H9 (cell line): ENCODE results near the gene ETV7. TPM values are rescaled to one million over a fixed set of nuclear protein-coding genes. Genes with fewer than 3 reads are reported as not detected.

Experiments used
- DNase-seq: peaks from one replicate; pipeline ENCODE4 v3.0.0-alpha.2; 2017
- H2AFZ ChIP-seq: one replicate; pipeline ENCODE4 v1.6.1; 2013; ENCODE audit warnings: mild to moderate bottlenecking, low read length, control low read depth, moderate library complexity
- H2AK5ac ChIP-seq: 2 replicates; pipeline ENCODE4 v1.6.1; 2013; ENCODE audit warnings: low read length, control low read depth, mixed read lengths; ENCODE audit not compliant: insufficient read length
- H2BK120ac ChIP-seq: one replicate; pipeline ENCODE4 v1.6.1; 2013; ENCODE audit warnings: low read depth, mild to moderate bottlenecking, low read length, control low read depth, inconsistent platforms; ENCODE audit not compliant: poor library complexity, severe bottlenecking
- H2BK12ac ChIP-seq: 2 replicates; pipeline ENCODE4 v1.6.1; 2013; ENCODE audit warnings: low read length, control low read depth, mixed read lengths, low read depth; ENCODE audit not compliant: insufficient read length
- H2BK15ac ChIP-seq: 2 replicates; pipeline ENCODE4 v1.6.1; 2013; ENCODE audit warnings: low read depth, low read length, control low read depth
- H2BK20ac ChIP-seq: one replicate; pipeline ENCODE4 v1.6.1; 2013; ENCODE audit warnings: low read depth, mild to moderate bottlenecking, low read length, control low read depth, inconsistent platforms; ENCODE audit not compliant: poor library complexity, severe bottlenecking
- H2BK5ac ChIP-seq: 2 replicates; pipeline ENCODE4 v1.6.1; 2013; ENCODE audit warnings: low read length, control low read depth, mixed read lengths; ENCODE audit not compliant: insufficient read length
- H3K14ac ChIP-seq: 2 replicates; pipeline ENCODE4 v1.6.1; 2013; ENCODE audit warnings: low read length, control low read depth; ENCODE audit not compliant: insufficient read depth
- H3K18ac ChIP-seq: 2 replicates; pipeline ENCODE4 v1.6.1; 2013; ENCODE audit warnings: low read depth, mild to moderate bottlenecking, mixed read lengths, low read length, control low read depth; ENCODE audit not compliant: insufficient read length
- H3K23ac ChIP-seq: 2 replicates; pipeline ENCODE4 v1.6.1; 2013; ENCODE audit warnings: low read length, control low read depth, mixed read lengths, low read depth; ENCODE audit not compliant: insufficient read length
- H3K23me2 ChIP-seq: 2 replicates; pipeline ENCODE4 v1.6.1; 2013; ENCODE audit warnings: low read depth, mild to moderate bottlenecking, mixed read lengths, low read length, control low read depth; ENCODE audit not compliant: insufficient read length, poor library complexity, severe bottlenecking
- H3K27ac ChIP-seq: 2 replicates; pipeline ENCODE4 v1.5.1; 2013; ENCODE audit warnings: low read length, control low read depth, mixed read lengths, low read depth; ENCODE audit not compliant: insufficient read length
- H3K27me3 ChIP-seq: 2 replicates; pipeline ENCODE4 v1.6.1; 2013; ENCODE audit warnings: low read length, control low read depth, inconsistent platforms; ENCODE audit not compliant: insufficient read depth
- H3K4ac ChIP-seq: 2 replicates; pipeline ENCODE4 v1.6.1; 2013; ENCODE audit warnings: low read depth, mild to moderate bottlenecking, control low read depth, inconsistent platforms, low read length, moderate library complexity
- H3K4me1 ChIP-seq: 2 replicates; pipeline ENCODE4 v1.6.1; 2013; ENCODE audit warnings: low read length, control low read depth, inconsistent platforms; ENCODE audit not compliant: insufficient read depth
- H3K4me2 ChIP-seq: 2 replicates; pipeline ENCODE4 v1.6.1; 2013; ENCODE audit warnings: low read length, control low read depth, mixed read lengths; ENCODE audit not compliant: insufficient read length, insufficient read depth
- H3K56ac ChIP-seq: 2 replicates; pipeline ENCODE4 v1.6.1; 2013; ENCODE audit warnings: low read depth, mild to moderate bottlenecking, mixed read lengths, low read length, control low read depth; ENCODE audit not compliant: insufficient read length
- H3K79me1 ChIP-seq: 2 replicates; pipeline ENCODE4 v1.6.1; 2013; ENCODE audit warnings: low read depth, mild to moderate bottlenecking, moderate library complexity, low read length, control low read depth, inconsistent platforms; ENCODE audit not compliant: insufficient read depth, poor library complexity, severe bottlenecking
- H3K79me2 ChIP-seq: 2 replicates; pipeline ENCODE4 v1.6.1; 2013; ENCODE audit warnings: low read length, control low read depth, inconsistent platforms; ENCODE audit not compliant: insufficient read depth
- H3K9ac ChIP-seq: 2 replicates; pipeline ENCODE4 v1.6.1; 2013; ENCODE audit warnings: low read length, control low read depth, mixed read lengths; ENCODE audit not compliant: insufficient read length; ENCODE audit errors: extremely low read depth
- H3K9me3 ChIP-seq: one replicate; pipeline ENCODE4 v1.6.1; 2013; ENCODE audit warnings: low read depth, low read length, inconsistent platforms; ENCODE audit not compliant: control insufficient read depth
- H3T11ph ChIP-seq: one replicate; pipeline ENCODE4 v1.6.1; 2013; ENCODE audit warnings: mild to moderate bottlenecking, low read length, control low read depth, inconsistent platforms
- H4K20me1 ChIP-seq: one replicate; pipeline ENCODE4 v1.6.1; 2013; ENCODE audit not compliant: control insufficient read depth, insufficient read length, insufficient read depth
- H4K5ac ChIP-seq: 2 replicates; pipeline ENCODE4 v1.6.1; 2013; ENCODE audit warnings: low read depth, mild to moderate bottlenecking, mixed read lengths, low read length, control low read depth; ENCODE audit not compliant: insufficient read length
- H4K8ac ChIP-seq: replicated peaks from 2 replicates; pipeline ENCODE4 v1.6.1; 2013; ENCODE audit warnings: low read length, control low read depth, mixed read lengths, low read depth; ENCODE audit not compliant: insufficient read length
- H4K91ac ChIP-seq: 2 replicates; pipeline ENCODE4 v1.6.1; 2013; ENCODE audit warnings: low read depth, mild to moderate bottlenecking, moderate library complexity, mixed read lengths, low read length, control low read depth; ENCODE audit not compliant: insufficient read length
- H3K27ac Mint-ChIP-seq, 3 experiments: 2 replicates in 2 of 3; 3 replicates in 1 of 3; pipeline ENCODE4 v1.8.0; 2020 to 2021; ENCODE audit warnings: mixed read lengths in 3 of 3, mild to moderate bottlenecking in 1 of 3, moderate library complexity in 1 of 3
- H3K27me3 Mint-ChIP-seq: 2 replicates; pipeline ENCODE4 v1.8.0; 2021; ENCODE audit warnings: low read depth, mild to moderate bottlenecking, moderate library complexity, mixed read lengths
- H3K36me3 Mint-ChIP-seq, 3 experiments: 2 replicates in 2 of 3; 3 replicates in 1 of 3; pipeline ENCODE4 v1.8.0; 2020 to 2021; ENCODE audit warnings: low read depth in 3 of 3, mixed read lengths in 3 of 3; ENCODE audit not compliant: insufficient read depth in 1 of 3
- H3K4me1 Mint-ChIP-seq, 2 experiments: 2 replicates each; pipeline ENCODE4 v1.8.0; 2020; ENCODE audit warnings: mixed read lengths in 2 of 2
- H3K4me3 Mint-ChIP-seq, 2 experiments: 2 replicates in 1 of 2; 3 replicates in 1 of 2; pipeline ENCODE4 v1.8.0; 2020 to 2021; ENCODE audit warnings: mild to moderate bottlenecking in 2 of 2, mixed read lengths in 2 of 2, moderate library complexity in 1 of 2
- H3K9me3 Mint-ChIP-seq, 2 experiments: 2 replicates in 1 of 2; 3 replicates in 1 of 2; pipeline ENCODE4 v1.8.0; 2020; ENCODE audit warnings: mild to moderate bottlenecking in 2 of 2, mixed read lengths in 2 of 2, moderate library complexity in 1 of 2
- WGBS: extraction: QIAGEN DNeasy Blood & Tissue Kit; methylation state at CpG from one replicate; pipeline ENCODE4 v1.1.7; 2013; ENCODE audit warnings: missing lambda C conversion rate, low lambda C conversion rate, mixed read lengths; ENCODE audit not compliant: insufficient read length; ENCODE audit errors: extremely low coverage; 5-methylcytosine and 5-hydroxymethylcytosine counted together
- total RNA-seq: library from RNA; stranded (reverse); gene quantifications from 2 replicates; pipeline ENCODE4 v1.2.1, GENCODE V29; 2021
- TF ChIP-seq, protein P1 (sequence below): fragments of 200-600 bp; sonication (generic); conservative IDR thresholded peaks from 3 replicates; pipeline ENCODE4 v1.8.0; 2021; ENCODE audit warnings: antibody characterized with exemption, mild to moderate bottlenecking

The ETV7 gene
- total RNA-seq, 1 experiment from 2014 or later = 0.92 TPM

DNA sequence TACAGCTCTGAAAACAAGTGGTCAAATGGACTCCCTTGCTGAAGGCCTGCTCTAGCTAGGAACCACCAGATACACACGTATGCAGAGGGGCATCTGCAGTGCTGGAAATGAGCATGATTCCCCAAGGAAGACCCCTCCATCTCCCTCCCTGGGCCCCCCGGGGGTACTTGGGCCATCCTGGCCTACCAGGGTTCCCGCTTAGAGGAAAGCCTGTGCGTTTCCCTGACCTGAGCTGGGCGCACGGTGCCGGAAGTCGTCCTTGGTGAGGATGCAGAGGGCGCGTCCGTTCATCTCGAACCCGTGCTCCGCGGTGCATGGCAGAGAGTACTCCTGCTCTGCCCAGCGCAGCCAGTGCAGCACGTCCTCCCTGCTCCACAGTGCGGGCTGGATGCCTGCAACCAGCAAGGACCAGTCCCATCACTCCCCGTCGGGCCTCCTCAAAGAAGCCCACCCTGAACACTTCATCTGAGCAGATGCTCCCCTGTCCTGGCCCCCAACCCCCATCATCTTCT is 11.8 kb downstream of the ETV7 start:
- Mint-ChIP-seq H3K27ac (no peak overlapping the region), H3K9me3 (peaks cover 0 to 4% of the 10 kb centered on the region in 2 experiments; a peak in 2 of 5 replicates), H3K4me3 (no peak overlapping the region), H3K27me3 (peaks cover 8% of the 10 kb centered on the region), H3K4me1 (peaks cover 24% of the 10 kb centered on the region in 2 experiments), H3K36me3 (peaks cover 0 to 7% (median 0%) of the 10 kb centered on the region in 3 experiments; a peak in 2 of 7 replicates)
- Histone ChIP-seq H3K4me2 (no peak overlapping the region), H2AK5ac (no peak overlapping the region), H2BK120ac (no peak overlapping the region), H3K18ac (no peak overlapping the region), H4K91ac (no peak overlapping the region), H2BK12ac (no peak overlapping the region), H2BK5ac (no peak overlapping the region), H2BK20ac (no peak overlapping the region), H3K9me3 (no peaks in the 10 kb centered on the region), H3K14ac (no peak overlapping the region), H3K27ac (no peak overlapping the region), H2BK15ac (no peak overlapping the region), H3K9ac (no peak overlapping the region), H3K79me2 (0 out of 2 replicates have a peak, but pooled peaks cover 2% of the 10 kb centered on the region), H3K4me1 (peaks cover 4% of the 10 kb centered on the region; the same call in 1 of the 2 replicates), H3K4ac (no peak overlapping the region), H3K79me1 (no peaks in the 10 kb centered on the region), H3K56ac (no peak overlapping the region), H2AFZ (no peak overlapping the region), H3K23me2 (no peaks in the 10 kb centered on the region), H3T11ph (no peak overlapping the region), H4K20me1 (no peaks in the 10 kb centered on the region), H3K23ac (no peak overlapping the region), H4K8ac (no peak overlapping the region), H3K27me3 (no peaks in the 10 kb centered on the region), H4K5ac (no peak overlapping the region)
- no CpG with 5 or more reads among the region's 20 CpGs for WGBS
- peak; percentile 25 for DNase-seq
- TF ChIP-seq, protein P1, sequence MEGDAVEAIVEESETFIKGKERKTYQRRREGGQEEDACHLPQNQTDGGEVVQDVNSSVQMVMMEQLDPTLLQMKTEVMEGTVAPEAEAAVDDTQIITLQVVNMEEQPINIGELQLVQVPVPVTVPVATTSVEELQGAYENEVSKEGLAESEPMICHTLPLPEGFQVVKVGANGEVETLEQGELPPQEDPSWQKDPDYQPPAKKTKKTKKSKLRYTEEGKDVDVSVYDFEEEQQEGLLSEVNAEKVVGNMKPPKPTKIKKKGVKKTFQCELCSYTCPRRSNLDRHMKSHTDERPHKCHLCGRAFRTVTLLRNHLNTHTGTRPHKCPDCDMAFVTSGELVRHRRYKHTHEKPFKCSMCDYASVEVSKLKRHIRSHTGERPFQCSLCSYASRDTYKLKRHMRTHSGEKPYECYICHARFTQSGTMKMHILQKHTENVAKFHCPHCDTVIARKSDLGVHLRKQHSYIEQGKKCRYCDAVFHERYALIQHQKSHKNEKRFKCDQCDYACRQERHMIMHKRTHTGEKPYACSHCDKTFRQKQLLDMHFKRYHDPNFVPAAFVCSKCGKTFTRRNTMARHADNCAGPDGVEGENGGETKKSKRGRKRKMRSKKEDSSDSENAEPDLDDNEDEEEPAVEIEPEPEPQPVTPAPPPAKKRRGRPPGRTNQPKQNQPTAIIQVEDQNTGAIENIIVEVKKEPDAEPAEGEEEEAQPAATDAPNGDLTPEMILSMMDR = no peak
